NOMO-1 treated with DMSO at 0.1 percent for 48 hours (cell line): ENCODE data around the gene DFFB.

Experiments
- DNase-seq: peaks from one replicate; lab custom pipeline; 2025; ENCODE audit not compliant: unreplicated experiment; lab: John Stamatoyannopoulos, UW

Gene DFFB

DNA sequence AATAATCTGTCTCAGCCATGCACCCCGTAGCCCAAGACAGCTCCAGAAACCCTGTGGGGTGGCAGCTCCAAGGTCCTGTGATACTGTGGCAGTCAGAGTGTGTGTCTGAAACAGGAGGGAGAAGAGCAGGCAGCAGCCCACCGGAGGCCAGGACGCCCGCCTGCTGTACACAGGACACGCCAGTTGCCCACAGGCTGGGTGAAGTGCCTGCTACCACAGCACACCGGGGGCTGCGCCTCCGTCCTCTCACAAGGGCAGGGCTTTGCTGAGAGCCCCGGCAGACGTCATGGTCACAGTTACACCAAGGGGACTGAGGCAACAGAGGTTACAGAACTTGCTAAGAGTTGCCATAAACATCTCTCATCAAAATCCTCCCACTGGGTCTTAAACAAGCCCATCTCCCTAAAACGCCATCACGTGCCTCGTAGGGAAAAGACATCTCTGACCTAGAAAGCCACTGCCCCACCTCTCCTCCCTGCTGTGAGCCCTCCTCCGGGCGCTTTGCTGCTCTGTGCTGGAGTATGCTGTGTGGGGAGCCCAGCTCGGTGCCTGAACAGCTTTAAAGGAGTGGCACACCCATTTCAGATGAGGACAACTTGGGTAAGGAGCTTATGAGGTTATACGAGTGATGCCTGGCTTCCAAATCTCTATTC, 37.5 kb downstream of the DFFB start:
- no peak for DNase-seq

DNA sequence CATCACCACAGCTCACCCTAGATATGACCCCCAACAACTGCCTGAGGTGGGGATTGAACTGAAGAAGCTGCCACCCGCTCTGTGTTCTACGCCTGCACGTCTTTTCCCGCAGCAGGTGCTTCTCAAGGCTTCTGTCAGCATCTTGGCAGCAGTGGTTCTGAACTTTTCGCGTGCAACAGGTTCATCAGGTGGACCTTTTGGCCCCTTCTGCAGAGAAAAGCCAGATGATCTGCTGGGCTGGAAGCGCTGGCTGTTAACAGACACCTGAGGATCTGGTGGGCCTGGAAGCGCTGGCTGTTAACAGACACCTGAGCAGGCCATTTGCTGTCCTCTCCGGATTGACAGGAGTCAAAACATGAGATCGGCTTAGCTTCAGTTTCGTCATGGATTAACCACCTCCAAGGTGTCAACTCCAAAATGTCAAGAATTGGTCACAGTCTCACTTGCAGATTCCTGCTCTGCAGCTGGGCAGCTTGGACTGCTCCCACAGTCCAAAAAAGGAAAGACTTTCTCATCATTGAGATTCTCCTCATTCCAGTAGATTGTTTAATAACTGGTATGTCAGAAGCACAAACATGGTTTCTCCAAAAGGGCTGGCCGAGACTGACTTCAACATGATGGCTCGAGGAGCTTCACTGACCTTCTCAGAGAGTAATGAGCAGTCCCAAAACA, 38.1 kb downstream of the DFFB start:
- DNase-seq: no peak

DNA sequence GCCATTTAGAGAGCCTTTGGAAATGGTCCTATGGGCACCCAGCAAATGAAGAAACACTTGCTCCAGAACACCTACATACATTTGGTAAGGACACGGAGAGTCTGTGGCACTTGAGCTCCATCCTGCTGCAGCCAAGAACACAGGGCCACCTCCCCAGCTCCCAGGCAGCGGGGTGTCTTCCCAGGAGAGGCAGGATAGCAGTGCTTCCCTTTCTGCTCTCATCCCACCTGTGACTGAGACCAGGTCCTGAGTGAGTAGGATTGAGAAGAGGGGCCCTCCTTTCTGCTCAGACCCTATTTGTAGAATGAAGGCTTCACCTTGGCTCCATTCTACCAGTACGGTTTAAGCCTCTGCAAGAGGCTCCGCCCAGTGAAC, 38.7 kb downstream of the DFFB start:
- no peak for DNase-seq

DNA sequence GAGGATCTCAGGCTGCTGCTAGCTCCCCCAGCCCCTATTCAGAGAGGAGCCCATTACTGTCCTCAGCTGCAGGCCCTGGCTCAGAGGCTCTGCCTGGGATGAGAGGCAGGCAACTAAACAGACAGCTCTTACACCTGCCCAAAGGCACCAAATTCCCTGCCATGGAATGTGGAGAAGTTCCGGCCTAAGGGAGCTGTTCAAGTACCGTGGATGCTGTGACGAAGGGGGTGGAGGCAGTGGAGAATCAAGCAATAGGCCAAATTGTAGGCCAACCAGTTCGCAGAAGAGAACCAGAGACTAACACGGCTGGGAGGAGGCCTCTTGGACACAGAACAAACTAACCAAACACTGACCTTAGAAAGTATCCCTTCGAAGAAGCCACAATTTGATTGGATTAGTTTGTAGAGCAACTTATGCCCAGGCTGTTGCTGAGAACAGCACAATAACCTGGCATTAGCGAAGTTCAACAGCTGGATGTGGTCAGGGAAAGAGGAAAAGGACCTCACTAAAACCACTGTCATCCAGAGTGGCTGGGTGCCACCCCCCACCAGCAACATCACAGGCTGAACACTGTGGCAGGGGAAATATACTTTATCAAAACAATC, 39.2 kb downstream of the DFFB start:
- DNase-seq: no peak

DNA sequence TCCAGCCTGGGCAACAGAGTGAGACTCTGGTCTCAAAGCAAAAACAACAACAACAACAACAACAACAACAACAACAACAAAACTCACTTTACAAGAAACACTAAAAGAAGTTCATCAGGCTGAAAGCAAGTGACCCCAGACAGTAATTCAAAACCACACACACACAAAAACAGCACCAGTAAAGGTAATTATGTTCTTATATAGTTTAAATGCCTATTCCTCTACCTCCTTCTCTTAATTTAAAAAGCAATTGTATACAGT, 41.1 kb downstream of the DFFB start:
- no peak for DNase-seq

DNA sequence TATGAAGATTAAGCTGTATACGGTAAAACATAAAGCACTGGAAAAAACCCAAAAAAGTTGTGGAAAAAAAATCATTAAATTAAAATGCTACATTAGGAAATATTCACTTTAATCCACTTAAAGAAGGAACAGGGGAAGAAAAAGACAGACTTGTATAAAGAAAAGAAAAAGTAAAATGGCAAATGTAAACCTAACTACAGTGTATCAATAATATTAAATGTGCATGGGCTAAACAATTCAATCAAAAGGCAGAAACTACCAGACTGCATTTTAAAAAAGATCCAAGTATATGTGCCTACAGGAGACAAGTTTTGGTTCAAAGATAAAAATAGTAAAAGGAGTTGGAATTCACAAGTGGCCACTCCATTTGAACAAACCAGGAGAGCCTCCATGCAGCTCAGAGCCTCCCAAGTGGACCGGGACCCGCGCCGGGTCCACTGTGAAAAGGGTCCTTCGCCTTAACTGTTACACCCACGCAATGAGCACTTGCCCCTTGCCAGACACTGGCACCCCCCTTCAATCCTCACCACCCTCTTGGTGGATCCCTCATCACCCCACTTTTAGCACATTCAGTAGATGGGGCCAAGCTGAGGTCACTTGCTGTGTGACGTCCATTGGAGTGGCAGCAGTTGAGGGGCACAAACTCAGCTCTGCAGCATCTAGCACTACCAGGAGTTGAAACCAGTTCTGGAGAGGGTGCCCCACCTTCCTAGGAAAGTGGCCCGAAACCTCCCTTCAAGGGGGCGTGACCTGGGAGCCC, 41.9 kb downstream of the DFFB start:
- peak; percentile 30 for DNase-seq

DNA sequence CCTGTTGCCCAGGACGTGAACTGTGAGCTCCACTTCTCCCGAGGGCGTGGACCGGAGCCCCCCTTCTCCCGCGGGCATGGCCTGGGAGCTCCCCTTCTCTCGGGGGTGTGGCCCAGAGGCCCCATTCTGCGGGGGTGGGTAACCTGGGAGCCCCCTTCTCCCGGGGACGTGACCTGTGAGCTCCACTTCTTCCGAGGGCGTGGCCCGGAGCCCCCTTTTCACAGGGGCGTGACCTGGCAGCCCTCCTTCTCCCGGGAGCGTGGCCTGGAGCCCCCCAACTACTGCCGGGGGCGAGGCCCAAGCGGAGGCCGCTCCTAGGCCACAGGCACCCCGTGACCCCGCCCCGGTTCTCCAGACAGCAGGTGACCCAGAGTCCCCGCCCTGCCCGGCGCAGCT, 42.5 kb downstream of the DFFB start:
- no peak for DNase-seq

DNA sequence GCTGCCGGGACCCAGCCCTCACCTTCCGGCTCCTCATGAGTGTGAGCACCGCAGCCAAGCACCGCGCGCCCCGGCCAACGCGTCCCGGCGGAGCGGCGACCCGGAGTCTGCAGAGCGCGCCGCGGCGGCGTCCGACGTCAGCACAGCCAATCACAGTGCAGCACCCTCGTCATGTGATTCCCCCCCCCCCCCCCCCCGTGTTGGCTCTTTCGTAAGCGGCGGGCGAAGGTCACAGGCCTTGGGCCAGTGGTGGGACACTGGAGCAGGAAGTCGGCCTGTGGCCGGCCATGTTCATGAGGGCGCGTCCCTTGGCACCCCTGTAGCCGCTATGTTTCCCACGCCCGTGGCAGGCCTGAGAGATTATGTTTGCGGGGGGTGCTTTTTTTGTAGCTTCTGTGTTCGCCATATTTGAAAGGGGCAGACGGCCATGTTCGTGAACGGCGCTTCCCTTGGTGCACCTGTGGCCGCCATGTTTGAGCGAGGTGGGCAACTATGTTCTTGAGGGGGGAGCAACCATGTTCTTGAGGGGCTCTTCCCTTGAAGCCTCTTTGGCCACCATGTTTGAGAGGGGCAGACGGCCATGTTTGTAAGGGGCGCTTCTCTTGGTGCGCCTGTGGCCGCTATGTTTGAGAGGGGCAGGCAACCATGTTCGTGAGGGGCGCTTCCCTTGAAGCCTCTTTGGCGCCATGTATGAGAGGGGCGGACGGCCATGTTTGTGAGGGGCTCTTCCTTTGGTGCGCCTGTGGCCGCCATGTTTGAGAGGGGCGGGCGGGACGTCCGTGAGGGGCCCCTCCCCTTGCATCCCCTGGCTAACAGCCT, 43.1 kb downstream of the DFFB start, which contains the start of gene C1orf174:
C1orf174 (minus strand) TSS at position 123 of the 819 bp plus-strand sequence; CDS start at position 37, 86 bp downstream.
- peak; percentile 95 for DNase-seq

DNA sequence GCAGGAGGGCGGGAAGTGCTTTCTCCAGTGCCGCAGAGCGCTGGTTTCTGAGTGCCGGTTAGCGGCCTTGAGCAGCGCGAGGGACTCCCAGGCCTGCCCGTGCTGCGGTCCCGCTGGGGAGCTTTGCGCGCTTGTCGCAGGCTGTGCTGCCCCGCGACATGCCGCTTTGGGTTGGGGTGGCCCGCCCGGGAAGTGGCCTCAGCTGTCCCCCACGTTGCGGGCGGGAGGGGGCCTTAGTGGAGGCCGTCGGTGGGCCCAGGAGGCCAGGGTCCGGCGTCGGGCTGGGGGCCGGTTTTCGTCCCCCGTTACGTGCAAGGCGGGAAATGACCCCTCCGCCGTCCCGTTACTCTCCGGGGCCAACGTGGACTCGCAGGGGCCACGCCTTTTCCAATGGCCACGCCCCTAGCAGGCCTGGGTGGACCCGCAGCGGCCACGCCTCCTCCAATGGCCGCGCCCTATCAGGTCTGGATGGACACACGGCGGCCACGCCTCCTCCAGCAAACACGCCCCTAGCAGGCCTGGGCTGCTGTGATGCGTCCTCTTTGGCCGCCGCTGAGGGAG, 43.8 kb downstream of the DFFB start:
- DNase-seq: peak; percentile 85

DNA sequence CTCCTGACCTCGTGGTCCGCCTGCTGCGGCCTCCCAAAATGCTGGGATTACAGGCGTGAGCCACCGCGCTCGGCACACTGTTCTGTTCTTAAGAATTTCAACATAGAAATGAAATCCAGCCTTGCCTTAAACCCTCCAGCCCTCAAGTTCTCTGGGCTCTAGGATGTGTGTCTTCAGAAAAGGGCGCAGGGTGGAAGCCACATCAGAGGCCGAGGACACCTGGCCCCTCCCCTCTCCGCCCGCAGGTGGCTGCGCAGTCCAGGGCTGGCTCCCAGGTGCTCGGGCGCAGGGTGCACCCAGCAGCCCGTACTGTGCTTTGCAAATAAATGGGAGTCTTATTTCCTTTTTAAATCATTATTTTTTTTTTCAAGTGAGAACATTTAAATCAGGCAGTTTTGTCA, 44.8 kb downstream of the DFFB start:
- DNase-seq: no peak

DNA sequence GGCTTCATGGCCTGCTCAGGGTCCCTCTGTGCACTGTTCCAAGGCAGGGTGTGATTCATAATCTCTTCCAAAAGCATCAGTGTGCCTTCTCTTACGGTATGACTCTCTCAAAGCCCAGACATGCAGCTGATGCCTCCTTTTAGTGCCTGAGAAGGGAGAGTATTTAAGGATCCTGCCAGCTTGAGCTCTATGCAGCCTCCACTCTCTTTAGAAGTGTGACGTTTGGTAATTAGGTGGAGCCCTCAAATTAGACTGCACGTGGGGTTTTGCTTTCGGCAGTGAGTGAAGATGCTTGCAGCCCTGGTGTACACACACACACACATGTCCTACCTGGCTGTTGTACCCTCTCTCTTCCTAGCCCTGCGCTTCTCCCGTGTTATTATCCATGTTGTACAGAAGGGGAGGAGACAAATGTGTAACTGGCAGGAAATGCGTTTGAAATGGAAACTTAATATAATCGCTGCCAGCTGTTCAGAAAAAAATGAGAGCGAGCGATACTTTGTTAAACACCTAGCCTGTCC, 45.4 kb downstream of the DFFB start:
- DNase-seq: no peak

DNA sequence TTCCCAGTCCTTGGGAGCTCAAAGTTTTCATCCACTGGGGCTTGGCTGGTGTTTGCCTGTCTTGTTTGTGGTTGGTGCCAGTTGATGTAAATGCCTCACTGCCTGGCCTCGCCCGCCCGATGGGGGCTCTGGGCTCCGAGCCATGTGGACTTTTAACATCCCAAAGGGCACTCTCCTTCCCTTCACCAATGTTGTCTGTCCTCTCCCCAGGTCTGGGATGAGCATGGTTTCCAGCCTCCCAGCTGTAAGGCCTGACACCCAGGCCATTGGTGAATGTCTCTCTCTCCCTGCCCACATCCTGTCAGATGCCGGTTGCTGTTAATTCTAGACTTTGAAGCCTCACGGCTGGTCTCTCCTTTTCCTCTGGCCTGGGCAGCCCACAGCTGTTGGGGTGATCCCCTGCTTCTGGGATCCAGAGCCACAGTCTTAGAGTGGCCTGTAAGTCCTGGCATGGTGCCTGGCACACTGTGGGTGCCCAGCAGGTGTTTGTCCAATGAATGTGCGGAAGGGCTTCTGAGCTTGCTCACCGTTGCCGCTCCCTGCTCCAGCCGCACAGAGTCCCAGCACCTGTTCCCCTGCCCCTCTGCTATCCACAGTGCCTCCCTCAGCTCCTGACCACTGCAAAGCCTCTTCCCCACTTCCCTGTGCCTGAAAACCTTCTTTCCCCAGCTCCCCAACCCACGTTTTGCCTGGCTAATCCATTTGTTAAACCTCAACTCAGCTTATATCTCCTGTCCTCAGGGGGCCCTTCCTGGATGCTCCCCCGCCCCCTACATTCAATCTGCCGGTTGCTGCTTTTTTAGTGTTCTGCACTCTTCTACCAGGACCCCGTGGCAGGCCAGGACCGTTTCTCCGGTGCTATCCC, 46.1 kb downstream of the DFFB start:
- no peak for DNase-seq

DNA sequence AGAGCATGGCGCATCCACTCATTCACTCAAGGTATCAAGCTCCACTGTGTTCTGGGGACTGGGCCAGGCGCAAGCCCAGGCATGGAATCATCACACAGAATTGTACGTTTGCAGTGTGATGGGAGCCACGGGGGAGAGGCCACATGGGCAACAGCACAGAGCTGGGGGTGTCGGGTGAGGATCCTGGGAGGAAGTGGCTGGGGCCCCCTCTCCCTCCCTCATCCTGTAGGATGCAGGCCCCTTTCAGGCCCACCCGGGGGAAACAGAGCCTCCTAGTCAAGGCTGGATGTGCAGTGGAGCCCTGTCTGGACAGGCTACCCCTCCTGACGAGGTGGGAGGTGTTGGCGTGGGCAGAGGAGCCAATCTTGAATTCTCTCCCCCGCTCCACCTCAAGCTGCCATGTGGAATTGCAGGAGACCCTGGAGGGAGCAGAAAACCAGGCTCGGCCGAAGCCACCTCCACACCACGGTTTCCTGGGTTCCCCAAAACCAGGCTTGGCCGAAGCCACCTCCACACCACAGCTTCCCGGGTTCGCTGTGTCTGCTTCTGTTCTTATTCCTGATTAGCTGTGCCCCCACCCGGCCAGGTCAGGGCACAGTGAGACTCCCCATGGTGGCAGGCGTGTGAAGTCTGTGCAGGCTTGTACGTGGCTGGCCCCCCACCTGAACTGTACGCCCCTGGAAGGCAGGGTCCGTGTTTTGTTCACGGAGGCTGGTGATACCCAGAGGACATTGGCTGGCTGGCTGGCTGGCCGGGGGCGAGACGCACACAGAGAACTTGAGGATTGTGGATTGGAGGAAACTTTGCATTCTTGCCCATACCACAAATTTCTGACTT, 46.9 kb downstream of the DFFB start:
- no peak for DNase-seq

DNA sequence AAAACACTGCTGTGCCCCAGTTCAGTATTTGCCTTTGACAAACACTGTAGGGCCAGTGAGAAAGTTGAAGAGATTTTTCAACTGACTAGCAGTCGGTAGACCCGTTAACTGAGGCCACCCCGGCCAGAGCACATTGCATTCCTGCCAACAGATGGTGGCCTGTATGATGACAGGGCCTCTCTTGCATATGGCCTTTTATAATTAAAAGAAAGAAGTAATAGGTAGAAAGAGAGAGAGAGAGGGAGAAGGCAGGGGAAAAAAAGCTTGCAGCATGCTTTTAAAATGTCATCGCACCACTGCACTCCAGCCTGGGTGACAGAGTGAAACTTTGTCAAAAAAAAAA, 47.5 kb downstream of the DFFB start:
- DNase-seq: no peak

DNA sequence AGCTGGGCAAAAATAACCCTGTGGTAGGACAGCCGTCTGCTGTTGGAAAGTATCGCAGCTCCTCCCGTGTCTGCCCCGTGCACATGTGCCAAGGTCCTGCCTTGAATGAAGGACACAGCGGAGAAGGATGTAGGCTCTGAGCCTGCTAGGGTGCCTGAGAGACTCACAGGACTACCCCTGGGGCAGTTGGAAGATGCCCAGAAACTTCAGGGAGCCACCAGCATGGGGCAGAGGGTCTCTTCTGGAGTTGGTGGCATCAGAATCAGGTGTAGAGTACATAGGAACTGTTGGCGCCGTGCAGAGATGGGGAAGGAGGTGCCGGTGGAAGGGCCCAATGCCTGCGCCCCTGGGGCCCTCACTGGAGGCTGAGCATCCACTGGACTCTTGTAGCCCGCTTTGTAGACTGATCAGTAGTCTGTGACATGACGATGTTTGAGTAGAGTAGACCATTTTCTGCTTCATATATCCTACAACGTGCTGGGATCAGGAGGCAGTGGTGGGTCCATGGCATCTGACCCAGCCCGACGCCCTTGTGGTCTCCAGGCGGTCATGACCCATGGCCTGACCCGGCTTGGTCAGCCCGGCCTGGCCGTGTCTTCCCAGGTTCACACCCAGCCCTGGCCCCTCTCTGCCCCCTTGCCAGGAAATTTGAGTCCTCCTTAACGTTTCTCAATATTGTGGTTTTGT, 48.1 kb downstream of the DFFB start:
- DNase-seq: no peak

DNA sequence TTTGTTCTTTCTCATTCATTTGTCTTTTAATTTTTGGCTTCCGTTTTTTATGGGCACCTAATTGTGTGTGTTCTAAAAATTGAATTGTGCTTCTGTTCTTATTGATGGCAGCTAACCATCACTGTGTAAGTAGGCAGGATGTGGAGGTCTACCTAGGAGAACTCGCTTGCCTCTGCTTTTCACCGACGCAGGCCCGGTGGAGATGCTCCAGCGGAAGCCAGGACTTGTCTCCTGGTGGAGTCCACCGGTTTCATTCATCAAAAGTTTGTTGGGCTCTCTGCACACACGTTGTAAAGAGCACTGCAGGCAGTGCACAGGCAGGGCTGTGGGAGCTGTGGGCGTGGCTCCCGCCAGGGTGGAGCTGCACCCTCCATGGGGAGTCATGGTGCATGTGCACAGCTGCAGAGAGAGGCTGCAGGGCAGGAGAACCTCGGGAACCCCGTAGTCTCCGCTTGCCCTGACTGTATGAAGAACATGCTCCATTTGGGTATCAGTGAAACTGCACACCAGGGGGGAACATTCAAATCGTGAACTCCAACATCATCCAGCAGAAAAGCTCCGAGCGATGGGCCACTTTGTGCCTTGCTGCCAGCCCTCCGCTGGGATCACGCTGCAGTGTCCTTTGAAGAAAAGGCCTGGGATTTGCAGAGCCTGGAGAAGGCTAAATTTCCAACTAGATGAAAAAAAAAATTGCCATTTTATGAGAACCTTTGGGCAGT, 48.8 kb downstream of the DFFB start:
- DNase-seq: peak; percentile 4

DNA sequence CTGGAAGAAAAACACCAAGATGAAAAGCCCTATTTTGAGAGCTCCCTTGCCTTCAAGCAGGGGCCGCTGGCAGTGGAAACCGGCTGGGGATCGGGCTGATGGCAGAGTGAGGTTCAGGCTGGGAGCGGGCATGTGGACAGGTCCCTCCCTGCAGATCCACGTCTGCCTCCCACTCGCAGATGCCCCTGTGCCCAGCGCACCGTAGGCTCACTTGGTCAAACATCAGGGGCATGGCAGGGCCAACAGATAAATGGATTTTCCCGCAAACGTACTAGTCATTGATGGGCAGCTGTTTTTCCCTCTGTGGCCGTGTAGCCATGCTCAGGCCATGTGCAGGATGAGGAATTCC, 49.4 kb downstream of the DFFB start:
- DNase-seq: no peak

DNA sequence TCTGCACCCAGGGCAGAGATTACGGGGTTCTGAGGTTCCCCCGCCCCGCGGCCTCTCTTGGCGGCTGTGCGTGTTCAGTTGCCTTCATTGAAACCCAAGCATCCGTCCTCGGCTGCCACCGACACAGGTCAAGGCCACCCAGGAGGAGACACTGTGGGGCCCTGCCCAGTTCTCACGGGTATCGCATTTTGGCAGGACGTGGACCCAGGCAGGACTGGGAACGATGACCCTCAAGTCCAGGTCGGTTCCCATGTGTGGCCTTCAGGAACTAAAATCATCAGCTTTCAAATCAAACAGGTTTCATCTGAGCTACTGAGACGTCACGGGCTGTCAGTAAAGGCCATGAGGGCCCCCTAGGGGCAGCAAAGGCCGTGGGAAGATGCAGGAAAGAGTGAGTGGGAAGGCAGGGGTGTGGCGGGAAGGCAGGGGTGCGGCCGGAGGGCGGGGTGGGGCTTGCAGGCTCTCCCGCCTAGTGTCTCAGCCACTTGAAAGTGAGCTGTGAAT, 49.8 kb downstream of the DFFB start:
- no peak for DNase-seq
